HL-60 (cell line): ENCODE results near the gene DRC7.

Source experiments
- DNase-seq, 2 experiments: peaks; one replicate each; pipeline ENCODE4 v3.0.0-alpha.2; 2010 to 2020; ENCODE audit warnings: low read depth in 1 of 2, low spot score in 1 of 2
- H3K27ac ChIP-seq: fragments of 250-450 bp; sonication (Bioruptor Pico); replicated peaks from 2 replicates; pipeline ENCODE4 v1.5.1; 2020; ENCODE audit warnings: mild to moderate bottlenecking, moderate library complexity
- H3K27me3 ChIP-seq: fragments of 250-450 bp; sonication (Bioruptor Pico); 2 replicates; pipeline ENCODE4 v1.5.1; 2021; ENCODE audit warnings: mild to moderate bottlenecking, moderate library complexity; ENCODE audit not compliant: insufficient read depth, poor library complexity, severe bottlenecking
- H3K4me3 ChIP-seq: replicated peaks from 2 replicates; pipeline ENCODE4 v1.5.1; 2011; ENCODE audit warnings: mild to moderate bottlenecking, control low read depth, low read length; ENCODE audit not compliant: insufficient read depth
- CTCF ChIP-seq: IDR thresholded peaks from one replicate; pipeline ENCODE4 v1.5.1; 2011; ENCODE audit warnings: low read length, control low read depth, inconsistent platforms; ENCODE audit not compliant: insufficient read depth
- GABPA ChIP-seq: IDR thresholded peaks from 2 replicates; pipeline ENCODE4 v1.6.1; 2012; ENCODE audit warnings: low read depth
- POLR2AphosphoS5 ChIP-seq: IDR thresholded peaks from 2 replicates; pipeline ENCODE4 v1.6.1; 2012; ENCODE audit warnings: low read depth
- SPI1 ChIP-seq: IDR thresholded peaks from 2 replicates; pipeline ENCODE4 v1.6.1; 2012; ENCODE audit warnings: low read depth, mild to moderate bottlenecking, borderline replicate concordance
- TF ChIP-seq, protein P1 (sequence below): IDR thresholded peaks from 2 replicates; pipeline ENCODE4 v1.6.1; 2012; ENCODE audit warnings: low read depth; ENCODE audit not compliant: insufficient replicate concordance

DRC7 gene

GRCh38 chr16:57742543-57742942, 47.9 kb downstream of the DRC7 start:
- Histone ChIP-seq H3K4me3 (no peak overlapping the region), H3K27ac (no peak overlapping the region), H3K27me3 (no peaks in the 10 kb centered on the region)
- TF ChIP-seq CTCF (no peak), SPI1 (no peak), POLR2AphosphoS5 (no peak), GABPA (no peak)
- TF ChIP-seq, protein P1, sequence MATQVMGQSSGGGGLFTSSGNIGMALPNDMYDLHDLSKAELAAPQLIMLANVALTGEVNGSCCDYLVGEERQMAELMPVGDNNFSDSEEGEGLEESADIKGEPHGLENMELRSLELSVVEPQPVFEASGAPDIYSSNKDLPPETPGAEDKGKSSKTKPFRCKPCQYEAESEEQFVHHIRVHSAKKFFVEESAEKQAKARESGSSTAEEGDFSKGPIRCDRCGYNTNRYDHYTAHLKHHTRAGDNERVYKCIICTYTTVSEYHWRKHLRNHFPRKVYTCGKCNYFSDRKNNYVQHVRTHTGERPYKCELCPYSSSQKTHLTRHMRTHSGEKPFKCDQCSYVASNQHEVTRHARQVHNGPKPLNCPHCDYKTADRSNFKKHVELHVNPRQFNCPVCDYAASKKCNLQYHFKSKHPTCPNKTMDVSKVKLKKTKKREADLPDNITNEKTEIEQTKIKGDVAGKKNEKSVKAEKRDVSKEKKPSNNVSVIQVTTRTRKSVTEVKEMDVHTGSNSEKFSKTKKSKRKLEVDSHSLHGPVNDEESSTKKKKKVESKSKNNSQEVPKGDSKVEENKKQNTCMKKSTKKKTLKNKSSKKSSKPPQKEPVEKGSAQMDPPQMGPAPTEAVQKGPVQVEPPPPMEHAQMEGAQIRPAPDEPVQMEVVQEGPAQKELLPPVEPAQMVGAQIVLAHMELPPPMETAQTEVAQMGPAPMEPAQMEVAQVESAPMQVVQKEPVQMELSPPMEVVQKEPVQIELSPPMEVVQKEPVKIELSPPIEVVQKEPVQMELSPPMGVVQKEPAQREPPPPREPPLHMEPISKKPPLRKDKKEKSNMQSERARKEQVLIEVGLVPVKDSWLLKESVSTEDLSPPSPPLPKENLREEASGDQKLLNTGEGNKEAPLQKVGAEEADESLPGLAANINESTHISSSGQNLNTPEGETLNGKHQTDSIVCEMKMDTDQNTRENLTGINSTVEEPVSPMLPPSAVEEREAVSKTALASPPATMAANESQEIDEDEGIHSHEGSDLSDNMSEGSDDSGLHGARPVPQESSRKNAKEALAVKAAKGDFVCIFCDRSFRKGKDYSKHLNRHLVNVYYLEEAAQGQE, result no peak
- no peak for DNase-seq

DNA sequence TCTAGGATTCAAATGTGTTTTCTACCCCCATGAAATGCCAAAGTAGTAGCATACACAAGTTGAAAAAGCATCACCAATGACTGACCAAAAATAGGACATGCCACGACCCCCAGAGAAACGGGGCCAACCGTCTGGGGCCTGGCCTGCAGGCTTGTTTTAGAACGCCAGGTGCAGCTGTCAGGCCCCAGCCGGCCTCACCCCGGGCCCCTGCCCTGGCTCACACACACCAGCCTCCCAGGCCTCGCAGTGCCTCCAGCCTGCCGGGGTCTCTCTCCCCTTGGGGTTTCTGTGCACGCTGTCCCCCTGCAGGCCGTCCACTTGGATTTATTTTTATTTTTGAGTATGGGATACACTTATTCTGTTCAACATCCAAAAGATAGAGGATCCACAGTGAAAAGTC, 48.9 kb downstream of the DRC7 start:
- Histone ChIP-seq H3K27me3 (no peaks in the 10 kb centered on the region), H3K27ac (no peak overlapping the region), H3K4me3 (no peak overlapping the region)
- TF ChIP-seq, protein P1, result no peak
- no peak for TF ChIP-seq CTCF
- TF ChIP-seq GABPA, result no peak
- no peak for TF ChIP-seq POLR2AphosphoS5
- DNase-seq, result no peak

- no peak for DNase-seq
- Histone ChIP-seq H3K27me3 (no peaks in the 10 kb centered on the region), H3K4me3 (no peak overlapping the region), H3K27ac (no peak overlapping the region)
- TF ChIP-seq GABPA (no peak), POLR2AphosphoS5 (no peak), CTCF (no peak)
These were observed 49.5 kb downstream of the DRC7 start for GRCh38 chr16:57743886-57744641.

- DNase-seq, result no peak
These were observed 50.0 kb downstream of the DRC7 start for GRCh38 chr16:57744642-57744903.

More at GRCh38 chr16:57744642-57744903, 50.0 kb downstream of the DRC7 start:
- no peak overlapping the region for H3K4me3 ChIP-seq
- H3K27ac ChIP-seq, result no peak overlapping the region
- TF ChIP-seq POLR2AphosphoS5 (no peak), GABPA (no peak), SPI1 (no peak), CTCF (no peak)
- TF ChIP-seq, protein P1, result no peak
- H3K27me3 ChIP-seq, result no peaks in the 10 kb centered on the region
